ENCODE data around the gene KRTAP4-16.
"Not testable (repeated sequence)": the region's sequence is repeated elsewhere in the genome, so short reads cannot be mapped to it uniquely, and the experiment has no call there.

The KRTAP4-16 gene

DNA sequence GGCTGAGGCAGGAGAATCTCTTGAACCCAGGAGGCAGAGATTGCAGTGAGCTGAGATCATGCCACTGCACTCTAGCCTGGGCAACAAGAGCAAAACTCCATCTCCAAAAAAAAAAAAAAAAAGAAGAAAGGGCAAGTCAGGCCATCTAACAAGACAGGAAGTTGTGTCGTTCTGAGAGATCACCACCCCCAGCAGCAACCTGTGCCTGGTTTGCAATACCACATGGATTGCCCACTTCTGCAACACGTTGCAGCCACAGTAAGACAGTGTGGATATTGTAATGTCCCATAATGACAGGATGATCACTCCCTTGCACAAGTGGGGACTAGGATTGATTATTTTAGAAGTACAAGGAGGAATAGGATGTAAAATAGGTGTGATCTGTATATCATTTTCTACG is 33.0 kb downstream of the KRTAP4-16 start:
- DNase-seq: no peak

DNA sequence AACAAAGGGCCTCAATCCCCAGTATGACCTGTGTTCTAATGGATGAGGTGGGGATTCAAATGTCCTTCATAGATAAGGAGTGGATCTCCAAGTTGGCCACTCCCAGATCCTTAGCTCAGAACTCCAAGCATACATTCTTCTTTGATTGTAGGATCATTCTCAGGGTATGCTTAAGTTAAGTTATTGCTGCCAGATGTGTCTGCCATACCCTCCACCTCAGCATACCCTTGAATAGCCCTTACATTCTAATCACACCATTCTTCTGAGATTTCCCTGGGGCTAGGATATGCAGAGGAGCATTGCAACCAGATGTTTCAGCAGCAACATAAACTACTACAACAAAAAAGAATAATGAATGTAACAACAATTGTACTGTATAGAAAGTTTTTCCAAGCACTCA is 34.7 kb downstream of the KRTAP4-16 start:
- no peak for DNase-seq

DNA sequence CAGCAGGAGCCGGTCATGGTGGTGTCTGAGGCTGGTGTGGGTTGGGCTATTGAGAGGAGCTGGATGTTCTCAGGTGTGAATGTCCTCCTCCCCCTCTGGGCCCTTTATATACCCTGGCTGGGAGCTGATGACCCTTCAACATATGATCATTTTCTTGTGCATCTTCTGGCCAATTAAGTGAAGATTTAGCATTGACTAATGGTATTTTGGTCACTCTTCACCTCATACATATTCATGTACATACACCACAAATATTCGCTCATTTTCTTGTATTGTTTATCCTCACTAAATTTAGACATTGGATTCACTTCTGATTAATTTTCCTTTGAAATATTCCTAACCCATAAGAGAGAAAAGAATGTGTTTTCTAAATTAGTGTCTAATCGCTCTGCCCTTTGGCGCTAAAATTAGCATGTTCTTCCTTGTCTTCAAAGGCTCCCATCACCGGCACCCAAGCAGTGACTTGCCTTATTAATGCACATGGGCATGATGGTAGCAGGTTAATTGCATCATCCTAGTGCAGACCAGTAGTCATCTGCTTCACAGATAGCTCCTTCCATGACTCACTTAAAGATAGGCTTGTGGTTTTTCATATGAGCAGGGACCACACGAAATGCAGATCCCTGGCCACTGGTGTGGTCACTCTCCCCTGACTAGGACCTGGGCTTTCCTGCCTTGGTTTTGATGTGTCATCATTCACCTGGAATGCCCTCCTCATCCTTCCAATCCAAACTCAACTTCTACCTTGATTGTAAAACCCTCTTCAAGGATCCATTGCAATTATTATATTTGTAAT is 36.0 kb downstream of the KRTAP4-16 start, which contains the start of gene KRTAP2-4:
TSS of gene KRTAP2-4 (minus strand) at position 51 of the 796 bp plus-strand sequence. CDS start at position 17, 34 bp downstream.
- no peak for DNase-seq

DNA sequence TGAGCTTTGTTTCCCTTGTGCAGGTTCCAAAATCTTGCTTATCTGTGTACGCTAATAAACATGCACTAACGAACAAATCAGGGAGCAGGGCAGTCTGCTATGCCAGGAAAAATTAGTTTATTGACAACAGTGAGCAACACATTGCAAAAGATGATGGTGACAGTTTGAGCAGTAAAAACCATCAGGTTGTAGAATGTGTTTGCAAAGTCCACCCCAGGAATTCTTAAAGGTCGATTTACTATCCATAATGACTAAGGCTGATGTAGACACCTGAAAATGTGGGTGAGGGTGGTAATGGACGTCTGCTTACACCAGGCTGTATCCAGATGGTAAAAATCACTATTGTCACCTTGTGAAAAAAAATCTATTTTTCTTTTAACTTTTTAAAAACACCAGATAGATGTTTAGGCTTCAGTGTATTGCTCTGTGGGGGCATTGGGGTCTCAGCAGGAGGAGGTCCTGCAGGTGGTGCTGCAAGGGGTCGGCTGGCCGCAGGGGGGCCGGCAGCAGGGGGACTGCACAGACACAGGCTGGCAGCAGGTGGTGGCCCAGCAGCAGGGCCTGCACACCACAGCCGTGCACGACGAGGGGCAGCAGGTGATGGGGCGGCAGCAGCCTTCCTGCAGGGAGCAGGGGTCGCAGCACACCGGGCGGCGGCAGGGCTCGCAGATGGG is 36.9 kb downstream of the KRTAP4-16 start:
- not testable (repeated sequence) for DNase-seq

DNA sequence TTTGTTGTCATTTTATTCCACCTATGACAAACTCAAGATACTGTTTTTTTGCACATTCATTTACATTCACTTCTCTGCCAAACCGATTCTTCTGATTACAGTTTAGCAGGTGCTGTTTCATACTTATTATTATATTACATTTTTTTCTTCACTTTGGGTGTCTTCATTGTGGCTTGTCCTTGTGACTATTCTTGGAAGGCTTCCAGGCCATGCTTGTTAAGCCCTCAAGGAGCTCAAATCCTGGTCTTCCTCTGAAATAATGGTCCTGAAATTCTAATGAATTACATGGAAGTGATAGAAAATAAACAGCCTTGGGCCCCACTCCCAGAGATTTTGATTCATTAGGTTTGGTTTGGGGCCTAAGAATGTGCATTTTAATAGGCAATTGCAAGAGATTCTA is 37.7 kb downstream of the KRTAP4-16 start:
- DNase-seq: no peak

DNA sequence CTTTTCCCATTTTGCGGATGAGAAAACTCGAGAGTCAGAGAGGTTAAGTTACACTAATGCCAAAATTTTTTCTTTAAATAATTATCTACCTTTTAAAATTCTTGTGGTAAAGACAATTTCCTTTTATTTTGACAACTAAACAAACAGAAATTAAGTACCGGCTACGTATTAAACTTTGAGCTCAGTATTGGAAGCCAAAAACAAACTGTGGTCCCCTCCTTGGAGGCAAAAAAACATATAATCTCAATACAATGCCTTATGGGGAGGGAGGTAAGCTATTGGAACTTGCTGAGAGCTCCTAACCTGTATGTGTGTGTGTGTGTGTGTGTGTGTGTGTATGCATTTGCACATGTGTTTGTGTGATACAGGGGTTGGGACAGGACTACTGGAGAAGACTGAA is 38.6 kb downstream of the KRTAP4-16 start:
- no peak for DNase-seq

DNA sequence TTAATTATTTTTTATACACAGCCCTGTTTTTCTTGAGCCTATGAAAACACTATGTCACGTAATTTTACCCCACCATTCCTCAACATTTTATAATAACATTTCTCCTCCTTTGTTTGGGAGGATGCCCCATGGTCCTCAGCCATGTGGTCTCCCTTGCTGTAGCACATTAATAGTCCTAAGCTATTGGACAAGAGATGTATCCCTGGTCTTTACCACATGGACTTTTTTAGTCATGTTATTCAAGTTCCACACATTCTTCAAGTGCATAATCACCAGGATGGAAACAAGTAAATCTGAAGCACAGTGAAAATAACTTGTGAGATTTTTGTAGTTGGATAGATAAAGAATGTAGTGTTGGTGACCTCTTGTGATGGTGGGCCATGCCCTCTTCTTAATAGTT is 40.0 kb downstream of the KRTAP4-16 start:
- DNase-seq: no peak

DNA sequence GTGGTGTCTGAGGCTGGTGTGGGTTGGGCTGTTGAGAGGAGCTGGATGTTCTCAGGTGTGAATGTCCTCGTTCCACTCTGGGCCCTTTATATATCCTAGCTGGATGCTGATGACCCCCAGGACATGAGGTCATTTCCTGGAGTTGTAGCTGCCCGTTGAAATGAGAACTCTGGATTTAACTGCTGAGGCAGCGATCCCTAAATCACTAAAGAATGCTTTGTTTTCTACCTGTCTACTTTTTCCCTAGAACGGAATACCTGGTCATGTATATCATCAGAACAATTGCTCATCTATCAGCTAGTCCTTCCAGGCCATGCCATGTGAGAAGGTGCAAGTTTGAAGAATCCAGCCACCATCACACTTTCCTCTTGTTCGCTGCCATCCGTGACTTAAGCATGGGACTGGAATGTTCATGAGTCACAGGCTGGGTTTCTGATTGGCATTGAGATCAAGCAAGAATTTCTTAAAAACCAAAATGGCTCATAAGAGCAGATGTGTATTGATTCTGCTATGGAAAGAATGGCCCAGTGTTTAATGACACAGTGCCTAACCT is 41.9 kb downstream of the KRTAP4-16 start, which contains the start of gene KRTAP2-3:
TSS of gene KRTAP2-3 (minus strand) at position 63 of the 553 bp plus-strand sequence. CDS start 64 bp downstream, outside the sequence.
- DNase-seq: no peak

DNA sequence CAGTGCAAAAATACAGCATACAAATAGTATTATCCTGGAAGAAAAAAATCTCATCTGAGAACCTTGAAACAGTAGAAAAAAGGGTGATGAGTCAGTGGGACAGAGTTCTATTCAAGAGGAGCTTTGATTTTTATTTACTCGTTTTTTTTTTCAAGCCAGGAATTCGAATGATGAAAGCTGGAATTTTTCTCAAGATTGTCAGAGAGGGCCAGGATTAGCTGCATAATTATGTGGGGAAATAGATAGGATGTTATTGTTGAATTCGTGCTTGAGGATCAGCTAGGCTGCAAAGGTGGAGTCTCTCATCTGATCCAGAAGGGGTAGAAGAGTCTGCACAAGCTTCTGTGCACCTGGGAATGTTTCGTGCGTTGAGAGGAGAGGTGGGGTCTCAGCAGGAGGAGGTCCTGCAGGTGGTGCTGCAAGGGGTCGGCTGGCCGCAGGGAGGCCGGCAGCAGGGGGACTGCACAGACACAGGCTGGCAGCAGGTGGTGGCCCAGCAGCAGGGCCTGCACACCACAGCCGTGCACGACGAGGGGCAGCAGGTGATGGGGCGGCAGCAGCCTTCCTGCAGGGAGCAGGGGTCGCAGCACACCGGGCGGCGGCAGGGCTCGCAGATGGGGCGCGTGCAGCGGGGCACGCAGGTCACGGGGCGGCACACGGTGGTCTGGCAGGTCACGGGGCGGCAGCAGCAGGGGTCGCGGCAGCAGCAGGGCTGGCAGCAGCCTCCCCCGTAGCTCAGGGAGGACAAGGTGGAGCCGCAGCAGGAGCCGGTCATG is 42.5 kb downstream of the KRTAP4-16 start:
- not testable (repeated sequence) for DNase-seq

DNA sequence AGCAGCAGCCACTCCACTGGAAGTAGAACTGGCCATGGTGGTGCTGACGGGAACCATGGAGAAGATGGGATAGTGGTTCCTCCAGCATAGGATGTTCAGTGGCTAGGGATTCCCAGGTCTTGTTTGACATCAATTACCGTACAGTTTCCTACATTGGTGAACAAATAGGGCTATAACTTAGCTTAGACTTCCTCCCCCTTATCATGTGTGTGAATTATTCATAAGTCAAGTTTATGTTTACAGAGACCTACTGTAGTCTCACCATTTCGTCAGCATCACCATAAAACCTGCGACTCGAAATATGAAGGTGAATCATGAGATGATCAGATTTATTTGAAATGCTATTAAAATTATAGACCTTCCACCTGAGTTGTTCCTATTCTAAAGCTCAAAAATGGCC is 43.3 kb downstream of the KRTAP4-16 start:
- no peak for DNase-seq

DNA sequence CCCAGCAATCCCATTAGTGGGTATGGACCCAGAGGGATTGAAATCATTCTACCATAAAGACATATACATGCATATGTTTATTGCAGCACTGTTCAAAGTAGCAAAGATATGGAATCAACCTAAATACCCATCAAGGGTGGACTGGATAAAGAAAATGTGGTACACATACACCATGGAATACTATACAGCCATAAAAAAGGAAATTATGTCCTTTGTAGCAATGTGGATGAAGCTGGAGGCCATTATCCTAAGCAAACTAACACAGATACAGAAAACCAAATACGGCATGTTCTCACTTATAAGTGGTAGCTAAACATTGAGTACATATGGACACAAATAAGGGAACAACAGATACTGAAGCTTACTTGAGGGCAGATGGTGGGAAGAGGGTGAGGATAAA is 44.5 kb downstream of the KRTAP4-16 start:
- DNase-seq: no peak

DNA sequence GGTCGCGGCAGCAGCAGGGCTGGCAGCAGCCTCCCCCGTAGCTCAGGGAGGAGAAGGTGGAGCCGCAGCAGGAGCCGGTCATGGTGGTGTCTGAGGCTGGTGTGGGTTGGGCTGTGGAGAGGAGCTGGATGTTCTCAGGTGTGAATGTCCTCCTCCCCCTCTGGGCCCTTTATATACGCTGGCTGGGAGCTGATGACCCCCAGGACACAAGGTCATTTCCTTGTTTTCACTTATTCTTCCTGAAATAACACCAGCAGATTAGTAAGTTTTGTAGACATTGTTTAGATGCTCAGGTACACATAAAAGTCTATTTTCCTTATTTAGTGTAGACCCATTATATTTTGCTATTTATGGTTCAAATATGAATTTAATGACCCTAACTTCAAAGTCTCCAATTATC is 46.9 kb downstream of the KRTAP4-16 start, which contains the start of gene KRTAP2-2:
TSS of gene KRTAP2-2 (minus strand) at position 101 of the 400 bp plus-strand sequence. CDS start at position 82, 19 bp downstream.
- DNase-seq: not testable (repeated sequence)

DNA sequence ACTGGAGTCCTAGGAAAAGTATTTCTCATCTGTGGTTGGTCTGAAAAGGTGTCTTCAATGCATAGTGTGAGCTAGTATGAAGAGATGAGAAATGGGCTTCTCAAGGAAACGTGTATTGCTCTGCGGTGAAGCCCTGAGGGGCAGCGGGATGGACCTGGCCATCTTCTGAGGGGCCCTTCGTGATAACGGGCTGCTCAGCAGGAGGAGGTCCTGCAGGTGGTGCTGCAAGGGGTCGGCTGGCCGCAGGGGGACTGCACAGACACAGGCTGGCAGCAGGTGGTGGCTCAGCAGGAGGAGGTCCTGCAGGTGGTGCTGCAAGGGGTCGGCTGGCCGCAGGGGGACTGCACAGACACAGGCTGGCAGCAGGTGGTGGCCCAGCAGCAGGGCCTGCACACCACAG is 47.5 kb downstream of the KRTAP4-16 start:
- not testable (repeated sequence) for DNase-seq

DNA sequence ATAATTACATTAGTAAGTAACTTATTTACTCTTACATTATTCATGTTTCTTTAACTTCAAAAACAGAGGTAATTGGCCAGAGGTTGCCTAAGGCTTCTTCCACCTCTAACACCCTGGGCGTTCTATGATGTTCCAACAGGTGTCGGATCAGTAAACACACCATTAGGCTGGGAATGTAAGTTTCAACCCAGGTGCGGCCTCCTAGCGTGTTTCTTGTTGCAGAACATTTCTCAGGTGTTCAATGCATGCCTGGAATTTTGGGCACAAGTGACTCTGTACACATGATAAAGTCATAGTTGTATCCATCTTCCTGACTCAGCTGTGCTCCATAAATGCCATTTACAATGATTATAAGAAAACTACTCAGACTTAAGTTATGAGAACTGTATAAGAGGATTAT is 48.0 kb downstream of the KRTAP4-16 start:
- no peak for DNase-seq

DNA sequence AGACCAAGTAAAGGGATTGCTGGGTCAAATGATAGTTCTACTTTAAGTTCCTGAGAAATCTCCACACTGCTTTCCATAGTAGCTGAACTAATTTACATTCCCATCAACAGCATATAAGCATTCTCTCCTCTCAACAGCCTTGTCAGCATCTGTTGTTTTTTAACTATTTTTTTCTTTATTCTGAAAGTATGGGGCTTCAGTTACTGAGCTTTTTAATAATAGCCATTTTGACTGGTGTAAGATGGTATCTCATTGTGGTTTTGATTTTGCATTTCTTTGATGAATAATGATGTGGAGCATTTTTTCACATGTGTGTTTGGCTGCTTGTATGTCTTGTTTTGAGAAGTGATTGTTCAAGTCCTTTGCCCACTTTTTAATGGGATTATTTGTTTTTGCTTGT is 49.4 kb downstream of the KRTAP4-16 start:
- no peak for DNase-seq
